Measurements from ENCODE around the gene CAPS2.

Gene CAPS2

DNA sequence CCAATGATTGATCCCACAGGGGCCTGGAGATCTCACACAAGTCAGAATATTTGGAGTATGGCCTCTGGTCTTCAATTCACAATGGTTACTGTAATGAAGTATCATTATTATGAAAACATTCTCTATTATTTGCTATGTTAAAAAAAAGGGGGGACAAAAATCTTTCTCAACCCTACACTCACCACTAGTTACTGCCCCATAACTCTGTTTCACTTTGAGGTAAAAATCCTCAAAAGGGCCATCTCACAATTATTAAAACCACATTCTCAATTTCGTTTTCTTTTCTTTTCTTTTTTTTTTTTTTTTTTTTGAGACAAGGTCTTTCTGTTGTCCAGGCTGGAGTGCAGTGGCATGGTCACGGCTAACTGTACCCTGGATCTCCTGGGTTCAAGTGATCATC is 60.9 kb downstream of the CAPS2 start:
- H3K4me3 ChIP-seq (replicated peaks in 1 of 2; ENCODE audit: low read depth in 2 of 2, low read length in 2 of 2): no peak overlapping the region
- TF ChIP-seq, protein P1, sequence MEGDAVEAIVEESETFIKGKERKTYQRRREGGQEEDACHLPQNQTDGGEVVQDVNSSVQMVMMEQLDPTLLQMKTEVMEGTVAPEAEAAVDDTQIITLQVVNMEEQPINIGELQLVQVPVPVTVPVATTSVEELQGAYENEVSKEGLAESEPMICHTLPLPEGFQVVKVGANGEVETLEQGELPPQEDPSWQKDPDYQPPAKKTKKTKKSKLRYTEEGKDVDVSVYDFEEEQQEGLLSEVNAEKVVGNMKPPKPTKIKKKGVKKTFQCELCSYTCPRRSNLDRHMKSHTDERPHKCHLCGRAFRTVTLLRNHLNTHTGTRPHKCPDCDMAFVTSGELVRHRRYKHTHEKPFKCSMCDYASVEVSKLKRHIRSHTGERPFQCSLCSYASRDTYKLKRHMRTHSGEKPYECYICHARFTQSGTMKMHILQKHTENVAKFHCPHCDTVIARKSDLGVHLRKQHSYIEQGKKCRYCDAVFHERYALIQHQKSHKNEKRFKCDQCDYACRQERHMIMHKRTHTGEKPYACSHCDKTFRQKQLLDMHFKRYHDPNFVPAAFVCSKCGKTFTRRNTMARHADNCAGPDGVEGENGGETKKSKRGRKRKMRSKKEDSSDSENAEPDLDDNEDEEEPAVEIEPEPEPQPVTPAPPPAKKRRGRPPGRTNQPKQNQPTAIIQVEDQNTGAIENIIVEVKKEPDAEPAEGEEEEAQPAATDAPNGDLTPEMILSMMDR (IDR thresholded peaks at IDR 0.05; ENCODE audit: low read depth, low read length): no peak
- DNase-seq (ENCODE audit: low read depth in 2 of 2): no peak

DNA sequence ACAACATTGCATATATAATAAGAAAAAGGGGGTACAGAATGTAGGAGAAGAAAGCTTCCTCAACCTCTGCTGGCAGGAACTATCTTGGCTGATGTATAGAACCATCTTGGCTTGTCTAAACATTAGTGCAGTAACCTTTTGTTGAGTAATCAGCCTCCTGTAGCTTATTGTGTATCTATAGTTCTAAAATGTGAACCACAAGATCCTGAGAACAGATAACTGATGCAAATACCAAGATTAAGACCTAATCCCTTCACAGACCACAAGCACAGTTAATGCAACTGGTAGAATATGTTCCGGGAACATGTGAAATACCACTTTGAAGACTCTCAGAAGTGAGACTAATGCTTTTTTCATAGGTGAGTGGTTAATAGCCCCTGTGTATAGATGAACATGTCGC is 69.8 kb downstream of the CAPS2 start:
- TF ChIP-seq, protein P1 (IDR thresholded peaks at IDR 0.05; ENCODE audit: low read depth, low read length): no peak
- no peak for DNase-seq (ENCODE audit: low read depth in 2 of 2)
- H3K4me3 ChIP-seq (replicated peaks in 1 of 2; ENCODE audit: low read depth in 2 of 2, low read length in 2 of 2): no peak overlapping the region

DNA sequence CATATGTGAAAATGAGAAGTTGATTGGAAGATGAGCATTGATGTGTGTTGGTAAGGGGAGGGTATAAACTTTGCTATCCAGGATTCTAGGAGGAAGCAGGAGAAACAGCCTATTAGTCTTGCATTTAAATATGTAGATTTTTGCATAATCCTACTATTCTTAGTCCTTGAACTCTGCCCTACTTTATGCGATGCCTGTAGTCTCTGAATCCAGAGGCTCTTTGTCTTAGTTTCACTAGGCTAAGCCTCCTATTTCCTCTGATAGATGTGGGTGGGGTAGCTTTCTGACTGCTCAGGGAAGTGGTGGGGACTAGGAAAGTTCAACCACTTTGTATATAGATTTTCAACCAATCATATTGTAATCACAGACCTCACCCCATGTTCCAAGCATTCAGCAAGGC is 71.0 kb downstream of the CAPS2 start:
- TF ChIP-seq, protein P1 (IDR thresholded peaks at IDR 0.05; ENCODE audit: low read depth, low read length): no peak
- no peak for DNase-seq (ENCODE audit: low read depth in 2 of 2)
- no peak overlapping the region for H3K4me3 ChIP-seq (replicated peaks in 1 of 2; ENCODE audit: low read depth in 2 of 2, low read length in 2 of 2)

DNA sequence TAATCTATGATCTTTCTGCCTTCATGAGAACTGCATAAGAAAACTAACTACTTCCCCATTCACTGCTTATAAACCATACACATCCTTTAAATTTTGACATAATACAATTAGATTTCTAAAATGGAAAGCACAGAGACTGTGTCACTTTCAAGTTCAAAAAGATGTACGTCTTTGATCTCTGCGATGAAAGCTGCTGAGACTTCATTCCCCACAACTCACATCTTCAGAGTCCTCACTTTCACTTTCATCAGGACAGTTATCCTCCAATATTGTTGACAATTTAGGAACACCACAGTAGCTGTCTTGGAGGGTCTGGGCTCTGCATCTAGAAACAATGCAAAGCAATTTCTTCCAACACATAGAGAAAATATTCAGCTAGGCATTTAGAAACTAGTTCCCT is 72.6 kb downstream of the CAPS2 start:
- TF ChIP-seq, protein P1 (IDR thresholded peaks at IDR 0.05; ENCODE audit: low read depth, low read length): no peak
- DNase-seq (ENCODE audit: low read depth in 2 of 2): no peak
- no peak overlapping the region for H3K4me3 ChIP-seq (replicated peaks in 1 of 2; ENCODE audit: low read depth in 2 of 2, low read length in 2 of 2)

DNA sequence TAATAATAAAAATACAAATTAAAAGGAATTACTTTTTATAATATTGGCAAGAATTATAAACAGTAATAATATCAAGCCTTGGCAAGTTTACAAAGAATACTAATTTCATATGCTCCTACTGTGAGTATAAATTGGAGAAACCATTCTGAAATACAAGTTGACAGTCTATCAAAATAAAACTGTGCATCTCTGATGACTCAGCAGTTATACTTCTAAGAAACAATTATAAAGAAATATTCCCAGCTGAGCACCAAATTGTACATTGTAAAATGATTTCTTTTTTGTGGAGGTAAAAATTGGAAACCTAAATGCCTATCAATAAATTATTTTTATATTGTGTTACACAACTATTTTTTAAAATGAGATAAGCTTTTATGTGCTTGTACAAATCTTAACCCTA is 85.0 kb downstream of the CAPS2 start:
- no peak for DNase-seq (ENCODE audit: low read depth in 2 of 2)
- TF ChIP-seq, protein P1 (IDR thresholded peaks at IDR 0.05; ENCODE audit: low read depth, low read length): no peak

DNA sequence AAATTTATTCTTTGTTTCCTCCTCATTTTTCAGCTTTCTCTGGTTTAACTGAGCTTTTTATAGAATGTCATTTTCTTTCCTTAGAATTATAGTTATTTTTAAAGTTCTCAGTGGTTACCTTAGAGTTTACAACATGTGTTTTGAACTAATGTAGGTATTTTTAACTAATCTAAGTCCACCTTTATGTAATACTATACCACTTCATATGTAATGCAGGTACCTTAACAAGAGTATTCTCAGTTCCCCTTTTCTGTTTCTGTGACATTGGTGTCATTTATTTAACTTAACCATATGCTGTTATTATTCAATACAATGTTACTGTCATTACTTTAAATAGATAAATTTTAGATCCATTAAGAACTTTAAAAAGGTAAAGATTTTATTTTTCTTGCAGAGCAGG is 90.1 kb downstream of the CAPS2 start:
- no peak for DNase-seq (ENCODE audit: low read depth in 2 of 2)
- no peak overlapping the region for H3K4me3 ChIP-seq (replicated peaks in 1 of 2; ENCODE audit: low read depth in 2 of 2, low read length in 2 of 2)
- TF ChIP-seq, protein P1 (IDR thresholded peaks at IDR 0.05; ENCODE audit: low read depth, low read length): no peak

More for the DNA sequence above, 85.0 kb downstream of the CAPS2 start:
- no peak overlapping the region for H3K4me3 ChIP-seq (replicated peaks in 1 of 2; ENCODE audit: low read depth in 2 of 2, low read length in 2 of 2)

DNA sequence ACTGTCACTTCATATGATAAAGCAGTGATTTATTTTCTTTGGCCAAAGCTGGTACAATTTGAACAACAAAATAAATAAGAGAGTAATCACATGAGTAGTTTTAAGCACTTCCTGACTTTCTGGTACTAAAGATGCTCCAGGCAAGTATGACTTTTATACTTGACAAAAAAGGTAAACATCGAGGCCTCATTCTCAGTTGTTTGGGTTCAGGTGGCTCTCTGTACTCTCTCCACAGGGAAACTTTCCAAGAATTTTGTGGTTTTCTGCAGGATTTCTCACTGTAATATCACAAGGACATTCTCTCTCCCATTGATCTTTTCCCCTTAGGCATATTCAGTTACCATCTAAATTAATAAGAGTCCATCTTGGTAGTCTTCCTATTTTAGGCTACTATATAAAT is 93.9 kb downstream of the CAPS2 start:
- TF ChIP-seq, protein P1 (IDR thresholded peaks at IDR 0.05; ENCODE audit: low read depth, low read length): no peak
- H3K4me3 ChIP-seq (replicated peaks in 1 of 2; ENCODE audit: low read depth in 2 of 2, low read length in 2 of 2): no peak overlapping the region
- DNase-seq (ENCODE audit: low read depth in 2 of 2): no peak
